GM11168 (cell line): ENCODE measurements around the gene CPNE4.

Experiments used
- in situ Hi-C: fragments of 300-500 bp; cut with MboI; formaldehyde crosslinking; loops from one replicate; pipeline ENCODE4 v1.12.0; 2022; ENCODE audit warnings: low sequenced_read_pairs; ENCODE audit not compliant: unreplicated experiment

The CPNE4 gene

GRCh38 chr3:131636266-131636775 lies 398.5 kb downstream of the CPNE4 start:
- in situ Hi-C loops, result no loop called here

- in situ Hi-C loops, result no loop called here
Observed at GRCh38 chr3:131630807-131631206, 404.0 kb downstream of the CPNE4 start.

- in situ Hi-C loops, result no loop called here
Observed at GRCh38 chr3:131630097-131630496, 404.7 kb downstream of the CPNE4 start.

- in situ Hi-C loops, result no loop called here
Observed at GRCh38 chr3:131623431-131623830, 411.4 kb downstream of the CPNE4 start.

DNA sequence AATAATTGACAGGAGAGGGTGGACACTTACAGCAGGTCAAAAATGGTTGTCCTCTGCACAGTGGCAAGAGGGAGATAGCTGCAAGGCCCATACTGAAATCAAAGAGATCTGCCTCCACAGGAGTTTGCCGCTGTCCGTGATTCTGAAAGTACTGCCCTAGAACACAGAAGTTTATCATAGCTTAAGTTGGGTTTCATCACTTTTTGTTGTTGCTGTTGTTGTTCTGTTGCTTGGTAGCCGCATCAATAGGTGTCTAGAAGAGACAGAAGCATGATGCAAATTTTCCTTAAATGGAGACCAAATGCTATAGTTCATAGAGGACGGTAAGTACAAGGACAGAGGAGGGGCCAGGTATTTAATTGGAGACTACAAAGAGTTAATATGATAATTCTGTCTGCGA lies 412.1 kb downstream of the CPNE4 start:
- in situ Hi-C loops, result no loop called here

DNA sequence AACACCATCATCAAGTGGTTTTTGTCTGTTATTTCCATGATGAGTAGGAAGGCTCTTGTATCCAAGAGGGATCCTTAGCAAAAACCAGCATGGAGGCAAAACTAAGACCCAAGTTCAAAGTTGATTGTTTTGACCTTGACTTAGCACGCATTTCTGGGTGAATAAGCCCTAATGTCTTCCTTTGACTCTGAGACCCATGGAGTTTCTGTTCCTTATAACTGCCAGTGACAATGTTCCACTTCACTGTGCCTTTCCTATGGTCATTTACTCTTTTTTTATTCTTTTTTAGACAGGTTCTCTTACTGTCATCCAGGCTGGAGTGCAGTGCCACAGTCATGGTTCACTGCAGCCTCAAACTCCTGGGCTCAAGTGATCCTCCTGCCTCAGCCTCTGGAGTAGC lies 413.8 kb downstream of the CPNE4 start:
- in situ Hi-C loops, result no loop called here

- in situ Hi-C loops, result no loop called here
Observed at GRCh38 chr3:131619821-131620220, 415.0 kb downstream of the CPNE4 start.

DNA sequence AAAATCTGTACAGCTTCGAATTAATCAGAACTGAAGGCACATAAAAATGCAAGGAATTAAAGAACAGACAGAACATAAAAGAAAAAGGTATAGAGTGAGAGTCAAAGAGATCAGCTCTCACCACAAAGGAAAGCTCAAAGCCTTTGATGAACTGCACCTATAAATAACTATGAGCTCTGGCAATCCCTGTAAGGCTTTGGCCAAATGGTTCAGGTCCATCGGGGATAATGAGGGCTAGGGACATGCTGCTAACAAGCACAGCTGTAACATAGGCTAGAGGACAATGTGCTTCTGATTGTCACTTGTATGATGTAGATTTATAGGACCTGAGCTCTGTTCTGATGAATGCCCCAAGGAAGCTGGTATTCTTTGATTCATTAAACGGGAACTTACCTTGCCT lies 418.1 kb downstream of the CPNE4 start:
- in situ Hi-C loops, result no loop called here

- in situ Hi-C loops, result no loop called here
Observed at GRCh38 chr3:131612745-131613144, 422.1 kb downstream of the CPNE4 start.

DNA sequence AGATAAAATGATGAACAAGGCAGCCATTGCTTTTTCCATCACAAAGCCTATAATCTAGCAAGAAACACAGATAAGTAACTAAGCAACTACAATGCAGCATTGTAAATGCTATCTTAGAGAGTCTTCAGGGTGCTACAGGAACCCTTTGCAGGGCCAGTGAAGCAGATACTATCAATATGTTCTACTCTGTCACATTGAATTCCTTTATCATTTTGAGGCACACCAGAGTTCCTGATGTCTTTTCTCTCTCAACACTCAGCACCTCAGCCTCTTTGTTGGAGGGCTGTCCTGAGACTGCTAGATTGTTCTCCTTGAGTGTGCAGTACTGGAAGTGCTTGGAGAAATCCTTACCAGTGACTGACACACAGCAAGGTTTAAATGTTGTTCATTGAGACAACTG lies 424.6 kb downstream of the CPNE4 start:
- in situ Hi-C loops, result no loop called here

DNA sequence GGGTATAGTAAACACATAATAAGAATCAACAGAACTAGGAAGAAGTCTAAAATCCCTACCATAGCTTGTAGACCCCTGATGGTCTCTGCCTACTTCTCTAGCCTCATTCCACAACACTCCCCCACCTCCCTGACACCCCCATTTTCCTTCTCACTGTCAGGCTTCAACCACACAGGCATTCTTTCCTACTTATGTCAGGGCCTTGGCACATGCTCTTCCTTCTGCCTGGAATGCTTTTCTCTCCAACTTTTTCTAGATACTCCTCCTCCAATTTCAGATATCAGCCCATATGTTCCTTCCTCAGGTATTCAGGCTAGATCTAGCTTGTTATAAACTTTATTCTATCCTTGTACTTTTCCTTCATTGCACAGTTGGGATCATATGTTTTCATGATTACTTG lies 426.1 kb downstream of the CPNE4 start:
- in situ Hi-C loops, result no loop called here

DNA sequence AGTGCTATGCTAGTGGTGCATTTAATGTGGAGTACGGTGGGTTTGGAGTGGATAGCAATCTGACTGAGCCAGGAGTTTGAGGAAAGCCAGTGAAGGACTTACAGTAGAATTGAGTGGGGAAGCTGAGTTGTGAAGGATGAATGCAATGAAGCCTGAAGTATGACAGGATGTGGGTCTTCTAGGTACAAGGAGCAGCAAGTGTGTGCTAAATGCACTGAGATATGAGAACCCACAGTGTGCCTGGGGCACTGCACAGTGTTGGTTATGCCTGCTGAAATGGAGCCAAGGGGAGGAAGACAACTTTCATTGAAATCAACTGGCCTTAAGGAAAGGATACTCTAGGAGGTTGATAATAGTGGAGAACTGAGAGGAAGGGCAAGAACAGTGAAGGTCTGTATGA lies 426.5 kb downstream of the CPNE4 start:
- in situ Hi-C loops, result no loop called here

DNA sequence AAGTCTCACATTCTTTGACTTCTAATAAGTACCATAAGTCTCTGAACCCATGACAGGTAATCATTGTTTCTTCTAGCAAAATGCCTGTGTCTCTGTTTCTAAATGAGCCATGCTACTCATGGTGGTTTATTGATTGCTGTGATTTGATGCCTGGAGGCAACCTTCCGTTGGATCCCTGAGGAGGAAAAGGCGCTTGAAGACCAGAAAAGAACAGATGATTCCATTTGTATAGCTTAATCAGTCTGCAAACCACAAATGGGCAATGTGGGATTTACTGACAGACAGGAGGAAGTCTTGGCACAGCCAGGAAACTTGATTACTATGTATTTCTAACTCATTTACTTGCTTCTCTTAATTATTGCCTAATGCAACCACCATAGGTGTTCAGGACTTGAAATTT lies 428.9 kb downstream of the CPNE4 start:
- in situ Hi-C loops, result no loop called here

GRCh38 chr3:131602011-131602779 lies 432.6 kb downstream of the CPNE4 start:
- in situ Hi-C loops, result no loop called here

DNA sequence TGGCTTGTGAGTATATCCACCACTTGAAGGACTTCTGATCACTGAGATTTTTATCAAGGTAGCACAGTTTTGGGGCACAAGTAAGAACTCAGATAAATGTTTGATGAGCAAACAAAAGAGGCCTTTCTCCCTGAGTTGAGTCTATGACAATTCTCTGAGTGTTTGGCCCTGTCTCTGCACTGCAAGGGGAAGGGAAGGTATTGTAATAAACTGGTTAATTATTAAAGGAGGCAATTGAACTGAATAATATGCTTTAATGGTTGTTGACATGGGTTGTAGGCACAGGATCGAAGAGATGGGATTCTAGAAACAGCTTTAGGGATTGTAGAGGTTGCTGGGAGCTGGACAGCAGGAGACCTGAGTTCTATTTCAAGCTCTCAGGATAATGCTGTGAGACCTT lies 437.0 kb downstream of the CPNE4 start:
- in situ Hi-C loops, result no loop called here

- in situ Hi-C loops, result no loop called here
Observed at GRCh38 chr3:131596884-131597283, 437.9 kb downstream of the CPNE4 start.

DNA sequence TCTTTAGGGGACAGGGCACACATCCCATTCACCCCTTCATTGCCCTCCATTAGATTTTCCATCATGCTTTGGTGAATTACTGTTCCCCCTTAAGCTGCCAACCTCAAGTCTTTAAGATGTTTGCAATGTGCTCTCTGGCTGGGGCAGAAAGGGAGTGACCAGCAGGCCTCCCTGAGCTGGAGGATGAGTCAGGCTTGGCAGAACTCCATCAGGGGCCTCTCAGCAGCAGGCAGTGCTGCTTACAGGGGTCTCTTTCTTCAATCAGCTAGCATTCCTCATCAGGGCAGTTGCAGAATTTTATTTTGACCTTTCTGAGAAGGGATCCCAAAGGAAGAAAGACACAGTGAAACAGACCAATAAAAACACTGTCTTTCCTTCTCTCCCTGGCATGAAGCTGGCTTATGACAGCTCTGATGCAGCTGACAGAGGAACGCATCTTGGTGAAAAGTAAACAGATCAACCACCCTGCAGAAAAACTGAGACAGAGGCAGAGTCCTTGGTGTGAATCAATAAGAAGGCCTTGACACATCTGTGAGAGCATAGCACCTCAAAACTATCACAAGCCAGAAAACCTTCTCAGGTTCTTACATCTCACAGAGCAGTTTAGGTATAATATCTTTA lies 443.3 kb downstream of the CPNE4 start:
- in situ Hi-C loops, result no loop called here

DNA sequence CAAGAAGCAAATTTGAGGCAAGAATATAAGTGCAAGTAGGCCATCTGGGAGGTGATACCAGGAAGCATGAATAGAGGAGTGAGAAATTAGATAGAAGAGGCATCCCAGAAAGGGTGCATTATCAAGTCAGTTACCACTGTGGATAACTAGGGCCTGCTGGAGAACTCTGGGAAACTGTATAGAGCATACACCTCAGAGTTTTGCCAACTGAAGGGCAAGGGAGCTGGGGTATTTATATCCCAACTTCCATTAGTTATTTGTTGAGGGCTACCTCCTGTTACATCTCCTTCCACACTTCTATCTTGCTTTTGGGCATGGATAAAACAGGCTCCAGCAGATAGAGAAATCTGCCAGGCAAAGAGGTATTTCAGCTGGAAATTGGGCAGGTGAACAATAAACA lies 448.5 kb downstream of the CPNE4 start:
- in situ Hi-C loops, result no loop called here

DNA sequence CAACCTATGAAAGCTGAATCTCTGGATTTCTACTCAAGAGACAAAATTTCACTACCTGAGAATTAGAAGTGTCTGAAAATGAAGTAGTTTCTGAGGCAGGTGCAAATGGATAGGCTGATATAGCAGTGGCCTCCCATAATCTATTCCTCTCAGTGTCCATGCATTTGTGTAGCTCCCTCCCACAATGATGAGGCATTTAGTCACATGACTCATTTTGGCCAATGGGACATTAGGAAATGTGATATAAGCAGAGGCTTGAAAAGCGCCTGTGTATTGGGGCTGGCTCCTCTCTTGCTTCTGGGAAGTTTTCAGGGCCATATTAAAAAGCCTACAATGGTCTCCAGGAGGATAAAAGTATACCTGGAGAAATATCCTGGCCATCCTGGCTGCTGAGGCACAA lies 452.4 kb downstream of the CPNE4 start:
- in situ Hi-C loops, result no loop called here

- in situ Hi-C loops, result no loop called here
Observed at GRCh38 chr3:131568460-131568859, 466.4 kb downstream of the CPNE4 start.

GRCh38 chr3:131564812-131565211 lies 470.0 kb downstream of the CPNE4 start:
- in situ Hi-C loops, result no loop called here

GRCh38 chr3:131561511-131561910 lies 473.3 kb downstream of the CPNE4 start:
- in situ Hi-C loops, result no loop called here
